Testis (tissue), 3 donors: ENCODE results near the gene SLC28A3. TPM values are rescaled to one million over a fixed set of nuclear protein-coding genes. Genes with fewer than 3 reads are reported as not detected.

ENCODE experiments used
- DNase-seq: peaks from one replicate; pipeline ENCODE4 v3.0.0-alpha.2; 2019
- H3K27ac ChIP-seq, 2 donors: fragments of 200-600 bp; sonication (generic); one replicate each; pipeline ENCODE4 v1.5.1; 2019
- H3K27me3 ChIP-seq: fragments of 200-600 bp; sonication (generic); one replicate; pipeline ENCODE4 v1.5.1; 2019
- H3K36me3 ChIP-seq: fragments of 200-600 bp; sonication (generic); one replicate; pipeline ENCODE4 v1.5.1; 2017; ENCODE audit warnings: low read depth; ENCODE audit errors: missing control alignments
- H3K4me1 ChIP-seq: fragments of 200-600 bp; sonication (generic); one replicate; pipeline ENCODE4 v1.5.1; 2019
- H3K4me3 ChIP-seq, 2 donors: fragments of 200-600 bp; sonication (generic); one replicate each; pipeline ENCODE4 v1.5.1; 2017 to 2019
- H3K9me3 ChIP-seq: fragments of 200-600 bp; sonication (generic); one replicate; pipeline ENCODE4 v1.5.1; 2017
- CTCF ChIP-seq, 3 experiments: fragments of 450-650 bp in 2 of 3; fragments of 200-600 bp in 1 of 3; sonication (generic) in 1 of 3; IDR thresholded peaks; one replicate each; pipeline ENCODE4 v1.5.1; 2016 to 2019; ENCODE audit warnings: antibody characterized with exemption in 3 of 3, mild to moderate bottlenecking in 2 of 3, moderate library complexity in 1 of 3
- POLR2A ChIP-seq: fragments of 450-650 bp; IDR thresholded peaks from one replicate; pipeline ENCODE4 v1.6.1; 2017; ENCODE audit warnings: antibody characterized with exemption, mild to moderate bottlenecking, moderate library complexity
- WGBS, 2 donors: methylation state at CpG; one replicate each; pipeline ENCODE4 v1.1.5; 2018; 5-methylcytosine and 5-hydroxymethylcytosine counted together
- intact Hi-C: fragments of 100-400 bp; cut with DNase I; formaldehyde crosslinking; loops from one replicate; pipeline ENCODE4 v1.15.1; 2023; ENCODE audit warnings: low total_unique reads
- polyA plus RNA-seq: library from polyadenylated mRNA; stranded (reverse); fragments of 350-450 nt; fragmentation: Illumina TruSeq; extraction: RNeasy Lipid Tissue Mini Kit (QIAGEN cat#74804); gene quantifications from one replicate; pipeline ENCODE4 v1.2.3, GENCODE V29; 2014; ENCODE audit warnings: low read depth, low replicate concordance; ENCODE audit not compliant: insufficient read depth
- total RNA-seq, 2 donors: library from RNA; depleted of rRNA; stranded (reverse); fragments of >200 nt; gene quantifications; one replicate each; pipeline ENCODE4 v1.2.3, GENCODE V29; 2016

Gene SLC28A3
- total and polyA plus RNA-seq, 3 donors from 2014 or later, result 0.08 to 1.7 (median 0.31) TPM

GRCh38 chr9:84384617-84385016, 44.1 kb upstream of the SLC28A3 start:
- intact Hi-C loops, result no loop called here
- no peak for TF ChIP-seq CTCF (IDR thresholded peaks at IDR 0.05)
- no peak for TF ChIP-seq POLR2A
- whole genome bisulfite sequencing, 2 donors, result 93 to 94% methylated on average over 1 of the region's 1 CpG
- Histone ChIP-seq H3K27me3 (no peaks in the 10 kb centered on the region), H3K27ac (no peak overlapping the region), H3K36me3 (no peaks in the 10 kb centered on the region), H3K4me3 (no peak overlapping the region), H3K4me1 (peaks cover 9% of the 10 kb centered on the region), H3K9me3 (no peaks in the 10 kb centered on the region)
- no peak for DNase-seq

- no peak overlapping the region for H3K4me3 ChIP-seq
- no peaks in the 10 kb centered on the region for H3K36me3 ChIP-seq
- no peaks in the 10 kb centered on the region for H3K9me3 ChIP-seq
- H3K27ac ChIP-seq, result peak overlapping the region in 1 of 2 donors; percentile 31
- no peaks in the 10 kb centered on the region for H3K27me3 ChIP-seq
- WGBS, 2 donors, result 55 to 60% methylated on average over 3 of the region's 3 CpGs
- no peak for DNase-seq
- peaks cover 9% of the 10 kb centered on the region for H3K4me1 ChIP-seq
- no peak for TF ChIP-seq CTCF (IDR thresholded peaks at IDR 0.05)
- intact Hi-C loops, result no loop called here
Observed at GRCh38 chr9:84383178-84383577, 42.6 kb upstream of the SLC28A3 start.

- 71 to 74% methylated on average over 6 of the region's 6 CpGs for WGBS, 2 donors
- TF ChIP-seq POLR2A (no peak), CTCF (IDR thresholded peaks at IDR 0.05) (no peak)
- Histone ChIP-seq H3K27me3 (no peaks in the 10 kb centered on the region), H3K4me3 (no peak overlapping the region), H3K9me3 (no peaks in the 10 kb centered on the region), H3K4me1 (peaks cover 9% of the 10 kb centered on the region), H3K36me3 (no peaks in the 10 kb centered on the region), H3K27ac (no peak overlapping the region)
- no peak for DNase-seq
- intact Hi-C loops, result no loop called here
Observed at GRCh38 chr9:84382720-84383119, 42.2 kb upstream of the SLC28A3 start.

GRCh38 chr9:84381508-84381907, 41.0 kb upstream of the SLC28A3 start:
- intact Hi-C loops, result no loop called here
- Histone ChIP-seq H3K4me1 (peaks cover 9% of the 10 kb centered on the region), H3K36me3 (no peaks in the 10 kb centered on the region), H3K9me3 (no peaks in the 10 kb centered on the region), H3K27me3 (no peaks in the 10 kb centered on the region), H3K27ac (no peak overlapping the region), H3K4me3 (no peak overlapping the region)
- 78 to 93% methylated on average over 3 of the region's 3 CpGs for WGBS, 2 donors
- TF ChIP-seq CTCF (IDR thresholded peaks at IDR 0.05) (no peak), POLR2A (no peak)
- no peak for DNase-seq

- no peak for DNase-seq
- no peaks in the 10 kb centered on the region for H3K27me3 ChIP-seq
- intact Hi-C loops, result no loop called here
- peaks cover 9% of the 10 kb centered on the region for H3K4me1 ChIP-seq
- no peaks in the 10 kb centered on the region for H3K9me3 ChIP-seq
- no peaks in the 10 kb centered on the region for H3K36me3 ChIP-seq
- H3K27ac ChIP-seq, result no peak overlapping the region
- no peak for TF ChIP-seq POLR2A
- TF ChIP-seq CTCF (IDR thresholded peaks at IDR 0.05), result no peak
- no peak overlapping the region for H3K4me3 ChIP-seq
Observed at GRCh38 chr9:84379740-84380139, 39.2 kb upstream of the SLC28A3 start.
